ENCODE data around the gene ALPI. TPM values are rescaled to one million over a fixed set of nuclear protein-coding genes. Genes with fewer than 3 reads are reported as not detected.

ALPI gene
- total and polyA plus RNA-seq, 9 of the 15 experiments (the other 6 are each of a cell fraction or from before 2014, with no cell fraction given) = not detected

GRCh38 chr2:232419245-232420072 lies 36.5 kb upstream of the ALPI start:
- FAIRE-seq = no peak
- H2AFZ ChIP-seq (ENCODE audit: low read depth, low read length) = no peak overlapping the region
- ATAC-seq = no peak
- H3K9me1 ChIP-seq (ENCODE audit: control insufficient read depth, insufficient read depth, low read length) = no peaks in the 10 kb centered on the region
- POLR2A ChIA-PET = interaction anchor here (0.6 to 1.0 kb wide), 2 partner anchors 15 to 45 kb away, joined by 3 to 4 read pairs; no protein-coding TSS in a partner anchor
- peaks cover 0 to 9% of the 10 kb centered on the region in 2 experiments; a peak in 2 of 5 replicates for H3K4me1 ChIP-seq (replicated peaks in 1 of 2; ENCODE audit: control insufficient read depth in 2 of 2, insufficient read depth in 2 of 2, low read length in 2 of 2)
- H4K20me1 ChIP-seq (replicated peaks; ENCODE audit: control insufficient read depth, insufficient read depth, low read length) = no peaks in the 10 kb centered on the region
- no peak overlapping the region for H3K9ac ChIP-seq (ENCODE audit: insufficient read depth in 1 of 2, low read depth in 2 of 2, low read length in 2 of 2)
- WGBS (ENCODE audit: insufficient coverage, low coverage, missing lambda C conversion rate) = 36% methylated on average over 14 of the region's 79 CpGs
- H3K4me2 ChIP-seq (ENCODE audit: insufficient read depth, low read length) = no peak overlapping the region
- no peak overlapping the region for H3K27ac ChIP-seq (ENCODE audit: extremely low read depth, low read depth, low read length)
- H3K36me3 ChIP-seq (ENCODE audit: control insufficient read depth, insufficient read depth, low read length) = no peaks in the 10 kb centered on the region
- TF ChIP-seq CGGBP1 (CRISPR knock-in tag; IDR thresholded peaks at IDR 0.05) = no peak
- TF ChIP-seq MYC (IDR thresholded peaks at IDR 0.05; ENCODE audit: low read depth, low read length) = no peak
- TF ChIP-seq MYC (CRISPR knock-in tag; IDR thresholded peaks at IDR 0.05; ENCODE audit: borderline replicate concordance, low read depth) = no peak
- no peak for TF ChIP-seq DNMT1 (IDR thresholded peaks at IDR 0.05)
- TF ChIP-seq POLR2A (conservative IDR thresholded peaks at IDR 0.05) = no peak
- no peak for TF ChIP-seq NEUROD1 (IDR thresholded peaks at IDR 0.05; ENCODE audit: borderline replicate concordance, low read depth, low read length, partially characterized antibody)
- no peak for TF ChIP-seq NFIX (CRISPR knock-in tag; IDR thresholded peaks at IDR 0.05; ENCODE audit: low read depth)
- no peak for TF ChIP-seq ETS2 (tag; IDR thresholded peaks at IDR 0.05; ENCODE audit: borderline replicate concordance, poor library complexity, severe bottlenecking)
- no peaks in the 10 kb centered on the region for H3K79me2 ChIP-seq (ENCODE audit: control insufficient read depth, insufficient read depth, low read length)
- in situ Hi-C loops (cut with MboI) (no loop called here), intact Hi-C loops (cut with micrococcal nuclease) (no loop called here)
- no peak overlapping the region for H3K4me3 ChIP-seq
- H3K27me3 ChIP-seq (ENCODE audit: control insufficient read depth in 2 of 2, insufficient read depth in 2 of 2, low read length in 2 of 2) = peaks cover 0 to 32% of the 10 kb centered on the region in 2 experiments; a peak in 3 of 5 replicates
- BruUV-seq (replicated peaks) = no TSS peak
- no peaks in the 10 kb centered on the region for H3K9me3 ChIP-seq (replicated peaks; ENCODE audit: control insufficient read depth, insufficient read depth, low read depth, low read length)
- CTCF ChIA-PET (ENCODE audit: low intra/inter-chr PET ratio) = no interaction called here
- DNase-seq (ENCODE audit: extremely low read depth in 1 of 4, low spot score in 3 of 4) = no peak

Data from K562 (cell line).